GM18868 (cell line): ENCODE data around the gene METTL22.

Experiments used
- ATAC-seq: cut with Tn5 transposase; IDR thresholded peaks from one replicate; pipeline ENCODE4 v1.9.1; 2021; ENCODE audit warnings: mild to moderate bottlenecking, moderate library complexity; ENCODE audit not compliant: unreplicated experiment

The METTL22 gene

GRCh38 chr16:8591451-8591850 lies 30.0 kb upstream of the METTL22 start:
- no peak for ATAC-seq

GRCh38 chr16:8594149-8594666 lies 27.3 kb upstream of the METTL22 start:
- ATAC-seq, result no peak

GRCh38 chr16:8595783-8596182 lies 25.7 kb upstream of the METTL22 start:
- ATAC-seq, result no peak

- no peak for ATAC-seq
Observed at GRCh38 chr16:8596581-8596980, 24.9 kb upstream of the METTL22 start.

- ATAC-seq, result no peak
Observed at GRCh38 chr16:8600144-8600775, 21.2 kb upstream of the METTL22 start.

- no peak for ATAC-seq
Observed at GRCh38 chr16:8605554-8605953, 15.9 kb upstream of the METTL22 start.

- no peak for ATAC-seq
Observed at GRCh38 chr16:8607214-8607613, 14.3 kb upstream of the METTL22 start.

GRCh38 chr16:8611122-8611521 lies 10.4 kb upstream of the METTL22 start:
- ATAC-seq, result no peak

- no peak for ATAC-seq
Observed at GRCh38 chr16:8611886-8612600, 9.5 kb upstream of the METTL22 start.

GRCh38 chr16:8614435-8615029 lies 7.0 kb upstream of the METTL22 start:
- ATAC-seq, result peak; percentile 46

GRCh38 chr16:8619671-8620370 lies 1.7 kb upstream of the METTL22 start:
- ATAC-seq, result no peak

- no peak for ATAC-seq
Observed at GRCh38 chr16:8620535-8620934, 963 bp upstream of the METTL22 start.

GRCh38 chr16:8621222-8621571 lies 301 bp upstream of the METTL22 start:
- ATAC-seq, result no peak

- ATAC-seq, result peak; percentile 5
Observed at GRCh38 chr16:8622315-8622656, 788 bp downstream of the METTL22 start.

GRCh38 chr16:8623634-8624033 lies 2.1 kb downstream of the METTL22 start:
- ATAC-seq, result no peak

GRCh38 chr16:8625491-8626087 lies 4.1 kb downstream of the METTL22 start:
- no peak for ATAC-seq

GRCh38 chr16:8626946-8627345 lies 5.4 kb downstream of the METTL22 start:
- no peak for ATAC-seq

GRCh38 chr16:8627456-8627855 lies 6.0 kb downstream of the METTL22 start:
- no peak for ATAC-seq

- no peak for ATAC-seq
Observed at GRCh38 chr16:8628981-8629725, 7.7 kb downstream of the METTL22 start.

- no peak for ATAC-seq
Observed at GRCh38 chr16:8630255-8630953, 8.9 kb downstream of the METTL22 start.
